ENCODE data around the gene SYNGR1. TPM values are rescaled to one million over a fixed set of nuclear protein-coding genes. Genes with fewer than 3 reads are reported as not detected.
"Not testable (repeated sequence)": the region's sequence is repeated elsewhere in the genome, so short reads cannot be mapped to it uniquely, and the experiment has no call there.

SYNGR1 gene
- total RNA-seq, 1 donor from 2014 or later: 10.8 TPM

DNA sequence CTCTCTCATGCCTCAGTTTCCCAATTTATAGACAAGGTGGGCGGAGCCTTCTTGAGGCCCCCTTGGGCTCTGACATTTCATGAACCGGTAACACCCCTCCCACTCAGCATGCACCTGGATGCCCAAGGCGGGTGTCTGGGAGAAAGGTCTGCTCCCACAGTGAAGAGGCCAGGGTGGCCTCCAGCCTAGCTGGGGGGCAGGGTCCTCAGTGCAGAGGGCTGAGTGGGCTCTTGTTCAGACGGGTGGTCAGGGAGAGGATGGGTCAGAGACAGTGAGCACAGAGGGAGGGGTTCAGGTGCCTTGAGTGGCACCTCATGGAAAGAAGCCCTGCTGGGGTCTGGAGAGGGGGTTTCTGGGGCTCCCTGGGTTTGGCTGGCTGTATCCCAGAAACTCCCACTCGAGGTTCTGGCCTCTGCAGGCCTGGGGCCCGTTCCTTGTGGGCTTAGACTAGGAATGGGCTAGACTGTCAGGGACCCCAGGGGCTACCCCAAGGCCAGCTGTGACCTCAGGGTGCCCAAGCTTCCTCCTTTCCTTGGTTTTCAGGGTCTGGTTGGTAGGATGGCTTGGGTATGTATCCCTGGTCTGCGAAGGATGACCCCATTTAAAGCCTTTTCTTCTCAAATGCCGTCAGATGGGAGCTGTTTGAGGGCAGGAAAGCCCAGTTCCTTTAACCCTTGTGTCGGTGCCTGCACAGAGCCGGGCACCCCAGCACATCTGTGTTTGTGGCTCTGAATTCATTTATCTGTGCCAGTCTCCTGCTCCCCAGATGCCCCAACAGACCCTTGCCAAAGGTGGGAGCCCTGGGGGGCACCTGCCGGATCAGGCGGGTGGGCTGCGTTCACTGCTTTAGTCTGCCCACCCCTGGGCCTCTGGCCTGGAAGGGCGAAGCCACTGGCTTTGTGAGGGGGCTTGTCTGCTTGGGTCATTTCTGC, 1.2 kb downstream of the SYNGR1 start:
- no peak for DNase-seq (ENCODE audit: low spot score)

DNA sequence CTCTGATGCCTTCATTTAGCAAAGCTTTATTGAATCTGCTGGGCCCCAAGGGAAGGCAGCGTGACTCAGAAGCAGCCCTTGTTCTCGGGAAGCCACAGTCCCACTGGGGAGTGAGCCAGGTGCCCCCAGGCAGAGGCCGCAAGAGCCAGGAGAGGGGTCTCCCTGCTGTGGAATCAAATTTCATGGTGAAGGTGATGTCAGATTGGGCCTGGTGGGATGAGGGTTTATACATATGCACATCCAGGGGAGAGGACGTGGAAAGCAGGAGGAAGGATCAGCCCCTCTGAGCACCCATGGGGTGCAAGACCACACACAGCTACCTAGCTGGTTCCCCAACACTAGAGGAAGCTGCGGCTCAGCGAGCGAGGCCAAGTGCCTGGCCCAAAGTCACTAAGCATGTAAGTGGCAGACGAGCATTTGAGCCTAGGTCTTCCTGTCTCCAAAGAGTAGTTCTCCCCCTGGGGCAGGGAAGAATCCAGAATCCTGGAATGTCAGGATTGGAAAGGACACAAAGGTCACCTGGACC, 2.0 kb downstream of the SYNGR1 start:
- DNase-seq (ENCODE audit: low spot score): no peak

DNA sequence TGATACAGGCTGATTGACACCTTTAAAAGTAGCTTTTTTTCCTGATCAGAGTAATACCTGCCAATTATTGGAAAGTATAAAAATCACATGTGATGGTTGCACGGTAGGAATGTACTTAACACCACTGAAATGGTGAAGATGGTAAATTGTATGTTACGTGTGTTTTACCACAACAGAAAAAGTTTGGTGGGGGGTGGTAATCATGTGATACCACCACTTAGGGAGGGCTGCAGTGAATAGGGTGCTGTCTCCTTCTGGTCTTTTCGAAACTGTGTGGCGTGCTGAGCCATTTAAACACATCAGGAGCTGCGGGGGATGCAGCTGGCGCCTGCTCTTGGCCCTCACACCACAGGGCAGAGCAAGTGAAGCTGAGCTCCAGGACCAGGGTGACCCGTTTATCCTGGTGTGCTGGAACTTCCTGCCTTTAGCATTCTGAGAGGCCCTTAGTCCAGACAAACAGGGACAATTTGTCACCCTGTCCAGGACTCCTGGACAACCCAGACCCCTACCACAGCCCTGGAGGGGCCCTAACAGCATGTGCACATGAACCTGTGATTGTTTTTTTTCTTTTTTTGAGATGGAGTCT, 2.6 kb downstream of the SYNGR1 start:
- no peak for DNase-seq (ENCODE audit: low spot score)

DNA sequence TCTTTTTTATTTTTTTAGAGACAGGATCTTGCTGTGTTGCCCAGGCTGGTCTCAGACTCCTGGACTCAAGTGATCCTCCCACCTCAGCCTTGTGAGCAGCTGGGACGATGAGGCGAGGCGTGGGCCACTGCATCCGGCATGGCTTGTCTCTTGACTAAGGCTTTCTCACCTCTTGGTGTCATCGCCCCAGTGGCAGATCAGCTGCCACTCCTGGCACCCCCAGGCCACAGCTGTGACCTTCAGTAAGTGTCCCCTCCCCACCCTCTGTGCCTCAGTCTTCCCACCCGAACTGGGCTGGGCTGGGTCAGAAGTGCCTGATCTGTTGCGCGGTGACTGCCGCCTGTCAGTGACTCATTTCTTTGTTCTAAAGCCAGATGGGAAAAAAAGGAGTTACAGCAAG, 3.6 kb downstream of the SYNGR1 start:
- no peak for DNase-seq (ENCODE audit: low spot score)

DNA sequence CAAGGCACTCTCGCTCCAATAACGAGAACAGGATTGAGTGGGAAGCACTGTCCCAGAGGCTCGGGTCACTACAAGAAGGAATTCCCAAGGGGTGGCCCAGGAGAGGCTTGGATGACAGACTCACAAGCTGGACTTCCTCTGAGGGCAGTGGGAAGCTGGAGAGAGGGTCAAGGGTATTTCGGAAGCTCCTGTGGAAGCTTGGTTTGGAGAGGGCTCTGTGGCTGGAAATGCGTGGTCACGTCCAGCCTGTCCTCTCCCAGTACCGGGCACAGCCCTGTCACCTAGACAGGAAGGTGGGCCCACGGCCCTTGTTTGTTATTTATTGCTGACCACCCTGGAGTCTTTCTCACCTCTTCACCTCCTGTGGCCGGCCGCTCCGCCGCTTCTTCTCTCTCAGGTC, 5.3 kb downstream of the SYNGR1 start:
- DNase-seq (ENCODE audit: low spot score): no peak

DNA sequence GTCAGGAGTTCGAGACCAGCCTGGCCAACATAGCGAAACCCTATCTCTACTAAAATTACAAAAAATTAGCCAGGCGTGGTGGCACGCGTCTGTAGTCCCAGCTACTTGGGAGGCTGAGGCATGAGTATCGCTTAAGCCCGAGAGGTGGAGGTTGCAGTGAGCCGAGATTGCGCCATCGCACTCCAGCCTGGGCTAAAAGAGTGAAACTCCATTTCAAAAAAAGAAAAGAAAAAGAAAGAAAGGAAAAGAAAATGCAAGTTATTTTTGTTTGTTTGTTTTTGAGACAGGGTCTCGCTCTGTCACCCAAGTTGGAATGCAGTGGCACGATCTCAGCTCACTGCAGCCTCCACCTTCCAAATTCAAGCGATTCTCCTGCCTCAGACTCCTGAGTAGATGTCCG, 6.0 kb downstream of the SYNGR1 start:
- not testable (repeated sequence) for DNase-seq (ENCODE audit: low spot score)

DNA sequence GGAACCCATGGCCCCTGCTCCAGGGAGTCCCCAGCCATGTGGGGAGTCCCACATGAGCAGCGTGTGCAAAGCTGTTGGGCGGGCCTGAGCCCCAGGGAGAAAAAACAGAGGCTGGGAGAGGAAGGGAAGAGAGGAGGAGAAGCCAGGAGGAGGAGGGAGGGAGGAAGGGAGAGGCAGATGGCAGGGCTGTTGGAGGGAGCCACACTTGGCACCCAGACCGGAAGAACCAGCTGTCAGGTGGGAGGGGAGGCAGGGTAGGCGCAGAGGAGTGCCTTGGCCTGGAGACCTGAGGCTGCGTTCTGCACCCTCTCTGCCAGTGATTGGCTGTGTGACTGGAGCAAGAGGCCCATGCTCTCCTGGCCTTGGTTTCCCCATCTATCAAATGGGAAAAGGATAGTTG, 6.7 kb downstream of the SYNGR1 start:
- no peak for DNase-seq (ENCODE audit: low spot score)

DNA sequence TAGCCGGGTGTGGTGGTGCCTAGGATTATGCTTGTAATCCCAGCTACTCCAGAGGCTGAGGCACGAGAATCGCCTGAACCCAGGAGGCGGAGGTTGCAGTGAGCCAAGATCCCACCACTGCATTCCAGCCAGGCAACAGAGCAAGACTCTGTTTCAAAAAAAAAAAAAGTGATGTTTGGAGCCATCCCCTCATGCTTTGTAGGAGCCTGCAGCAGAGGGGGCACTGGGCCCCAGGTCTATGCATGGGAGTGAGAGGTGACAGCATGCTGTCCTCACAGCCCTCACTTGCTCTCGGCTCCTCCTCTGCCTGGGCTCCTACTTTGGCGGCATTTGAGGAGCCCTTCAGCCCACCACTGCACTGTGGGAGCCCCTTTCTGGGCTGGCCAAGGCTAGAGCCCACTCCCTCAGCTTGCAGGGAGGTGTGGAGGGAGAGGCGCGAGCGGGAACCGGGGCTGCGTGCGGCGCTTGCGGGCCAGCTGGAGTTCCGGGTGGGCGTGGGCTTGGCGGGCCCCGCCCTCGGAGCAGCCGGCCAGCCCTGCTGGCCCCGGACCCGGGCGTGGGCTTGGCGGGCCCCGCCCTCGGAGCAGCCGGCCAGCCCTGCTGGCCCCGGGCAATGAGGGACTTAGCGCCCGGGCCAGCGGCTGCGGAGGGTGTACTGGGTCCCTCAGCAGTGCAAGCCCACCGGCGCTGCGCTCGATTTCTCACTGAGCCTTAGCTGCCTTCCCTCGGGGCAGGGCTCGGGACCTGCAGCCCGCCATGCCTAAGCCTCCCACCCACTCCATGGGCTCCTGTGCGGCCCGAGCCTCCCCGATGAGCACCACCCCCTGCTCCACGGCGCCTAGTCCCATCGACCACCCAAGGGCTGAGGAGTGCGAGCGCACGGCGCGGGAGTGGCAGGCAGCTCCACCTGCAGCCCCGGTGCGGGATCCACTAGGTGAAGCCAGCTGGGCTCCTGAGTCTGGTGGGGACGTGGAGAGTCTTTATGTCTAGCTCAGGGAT, 7.6 kb downstream of the SYNGR1 start:
- not testable (repeated sequence) for DNase-seq (ENCODE audit: low spot score)

DNA sequence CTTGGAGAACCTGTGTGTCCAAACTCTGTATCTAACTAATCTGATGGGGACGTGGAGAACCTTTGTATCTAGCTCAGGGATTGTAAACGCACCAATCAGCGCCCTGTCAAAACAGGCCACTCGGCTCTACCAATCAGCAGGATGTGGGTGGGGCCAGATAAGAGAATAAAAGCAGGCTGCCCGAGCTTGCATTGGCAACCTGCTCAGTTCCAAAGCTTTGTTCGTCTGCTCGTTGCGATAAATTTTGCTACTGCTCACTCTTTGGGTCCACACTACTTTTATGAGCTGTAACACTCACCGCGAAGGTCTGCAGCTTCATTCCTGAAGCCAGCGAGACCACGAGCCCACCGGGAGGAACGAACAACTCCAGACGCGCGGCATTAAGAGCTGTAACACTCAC, 8.4 kb downstream of the SYNGR1 start:
- DNase-seq (ENCODE audit: low spot score): not testable (repeated sequence)

DNA sequence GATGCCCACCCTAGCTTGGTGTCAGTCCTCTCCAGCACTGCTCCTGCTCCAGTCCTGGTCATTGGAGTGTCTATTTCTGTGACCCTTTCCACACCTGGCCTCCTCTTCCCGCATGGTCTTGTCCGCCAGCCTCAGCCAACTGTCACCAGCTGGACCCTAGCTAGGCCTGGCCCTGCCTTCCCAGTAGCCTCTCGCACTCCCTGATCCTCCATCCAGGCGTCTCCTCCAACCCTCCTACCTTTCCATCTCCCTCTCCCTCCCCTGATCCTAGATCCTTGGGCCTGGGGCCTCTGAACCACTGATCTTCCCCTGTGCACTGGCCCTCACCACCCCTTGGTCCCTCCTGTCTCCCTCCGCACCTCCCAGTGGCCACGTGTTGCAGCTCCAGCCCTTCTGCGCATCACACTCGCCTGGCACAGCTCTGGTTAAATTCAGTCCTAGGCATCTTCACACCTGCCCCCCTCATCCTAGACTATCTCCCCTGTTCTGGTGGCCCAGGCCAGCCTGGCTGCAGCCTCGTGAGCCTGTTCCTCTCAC, 9.9 kb downstream of the SYNGR1 start:
- no peak for DNase-seq (ENCODE audit: low spot score)

DNA sequence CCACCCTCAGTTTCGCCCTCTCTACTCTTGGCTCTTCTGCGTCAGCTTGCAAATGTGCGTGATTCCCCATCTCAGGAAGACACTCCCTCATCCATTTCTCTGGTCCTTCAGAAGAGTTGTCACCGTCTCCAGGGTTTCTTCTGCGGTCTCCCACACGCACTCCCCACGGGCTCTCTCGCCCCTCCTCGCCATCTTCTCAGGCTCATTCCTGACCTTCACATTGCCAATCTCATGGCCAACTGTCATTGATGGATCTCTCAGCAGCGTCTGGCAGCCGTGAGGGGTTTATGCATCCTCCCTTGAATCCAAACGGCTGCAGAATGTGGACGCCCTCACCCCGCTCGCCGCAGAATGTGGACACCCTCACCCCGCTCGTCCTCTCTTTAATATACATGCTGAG, 10.5 kb downstream of the SYNGR1 start:
- no peak for DNase-seq (ENCODE audit: low spot score)

DNA sequence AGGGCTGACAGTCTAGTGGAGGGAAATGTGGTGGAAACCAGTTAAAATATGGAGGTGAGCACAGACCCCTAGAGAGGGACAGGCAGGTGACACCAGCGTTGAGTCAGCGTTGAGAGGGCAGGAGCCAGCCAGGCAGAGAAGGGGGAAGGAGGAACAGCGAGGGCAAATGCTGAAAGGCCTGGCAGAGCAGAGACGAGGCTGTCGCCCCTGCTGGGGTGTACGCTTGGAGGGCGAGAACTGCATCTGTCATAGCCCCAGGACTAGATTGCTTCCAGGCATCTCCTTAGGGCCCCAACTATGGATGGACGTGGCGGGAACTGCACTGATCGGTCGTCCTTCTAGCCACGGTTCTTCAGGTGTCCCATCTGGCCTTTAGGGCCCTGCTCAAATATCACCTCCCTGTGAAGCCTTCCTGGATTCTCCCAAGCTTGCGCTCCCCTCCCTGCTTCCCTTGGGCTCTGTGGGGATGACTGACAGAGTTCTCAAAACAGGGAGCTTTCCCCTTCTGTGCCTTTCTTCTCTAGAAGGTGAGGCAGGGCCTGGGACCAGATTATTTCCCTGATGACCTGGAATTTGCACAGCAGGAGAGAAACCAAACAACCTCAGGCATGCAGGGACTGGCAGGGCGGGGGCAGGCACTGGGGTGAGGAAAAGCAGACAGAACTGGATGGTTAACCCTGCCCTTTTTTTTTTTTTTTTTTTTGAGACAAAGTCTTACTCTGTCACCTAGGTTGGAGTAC, 11.1 kb downstream of the SYNGR1 start:
- DNase-seq (ENCODE audit: low spot score): no peak

DNA sequence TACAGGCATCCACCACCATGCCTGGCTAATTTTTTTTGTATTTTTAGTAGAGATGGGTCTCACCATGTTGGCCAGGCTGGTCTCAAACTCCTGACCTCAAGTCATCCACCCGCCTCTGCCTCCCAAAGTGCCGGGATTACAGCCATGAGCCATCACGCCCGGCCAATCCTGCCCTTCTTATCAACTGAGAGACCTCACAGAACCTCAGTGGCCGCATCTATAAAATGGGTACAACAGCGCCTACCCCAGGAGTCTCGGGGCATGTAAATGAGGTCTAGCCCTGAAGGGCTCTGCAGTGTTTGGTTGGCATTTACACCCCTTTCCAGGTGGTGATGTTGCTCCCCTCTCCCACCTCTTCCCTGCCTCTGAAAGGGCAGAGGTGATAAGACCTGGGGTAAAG, 11.7 kb downstream of the SYNGR1 start:
- DNase-seq (ENCODE audit: low spot score): no peak

DNA sequence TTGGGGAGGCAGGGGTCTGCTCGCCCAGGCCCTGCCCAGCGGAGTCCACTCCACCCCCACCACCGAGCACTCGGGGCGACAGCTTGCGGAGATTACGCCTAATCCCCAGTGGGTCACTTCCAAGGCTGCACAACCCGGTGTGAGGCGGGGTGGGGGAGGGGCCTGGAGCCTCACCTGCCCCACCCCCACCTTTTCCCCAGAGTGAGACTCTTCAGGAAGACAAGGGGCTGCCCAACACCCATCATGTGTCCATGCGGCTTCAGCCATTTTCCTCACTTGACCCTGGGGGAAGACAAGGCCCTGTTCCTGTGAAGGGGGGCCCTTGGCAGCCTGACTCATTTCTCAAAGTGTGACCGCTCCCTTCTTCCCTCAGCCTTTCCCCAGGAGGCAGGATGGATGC, 12.5 kb downstream of the SYNGR1 start:
- no peak for DNase-seq (ENCODE audit: low spot score)

DNA sequence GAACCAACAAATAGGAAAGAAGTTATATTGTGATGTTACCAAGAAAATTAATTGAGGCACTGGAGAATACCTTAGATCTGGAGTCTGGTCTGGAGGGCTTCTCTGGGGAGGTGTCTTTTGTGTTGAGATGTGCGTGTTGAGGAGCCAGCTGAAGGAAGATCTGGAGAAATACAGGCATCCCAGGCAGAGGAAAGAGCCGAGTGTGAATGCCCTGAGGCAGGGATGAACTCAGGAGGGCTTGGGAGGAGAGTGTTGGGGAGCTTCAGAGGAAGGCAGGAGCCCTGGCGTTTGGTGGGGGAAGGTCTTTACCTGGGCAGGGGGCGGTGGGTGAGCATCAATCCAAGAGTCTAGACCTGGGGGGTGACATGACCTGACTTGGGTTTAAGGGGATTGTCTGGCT, 13.1 kb downstream of the SYNGR1 start:
- no peak for DNase-seq (ENCODE audit: low spot score)

DNA sequence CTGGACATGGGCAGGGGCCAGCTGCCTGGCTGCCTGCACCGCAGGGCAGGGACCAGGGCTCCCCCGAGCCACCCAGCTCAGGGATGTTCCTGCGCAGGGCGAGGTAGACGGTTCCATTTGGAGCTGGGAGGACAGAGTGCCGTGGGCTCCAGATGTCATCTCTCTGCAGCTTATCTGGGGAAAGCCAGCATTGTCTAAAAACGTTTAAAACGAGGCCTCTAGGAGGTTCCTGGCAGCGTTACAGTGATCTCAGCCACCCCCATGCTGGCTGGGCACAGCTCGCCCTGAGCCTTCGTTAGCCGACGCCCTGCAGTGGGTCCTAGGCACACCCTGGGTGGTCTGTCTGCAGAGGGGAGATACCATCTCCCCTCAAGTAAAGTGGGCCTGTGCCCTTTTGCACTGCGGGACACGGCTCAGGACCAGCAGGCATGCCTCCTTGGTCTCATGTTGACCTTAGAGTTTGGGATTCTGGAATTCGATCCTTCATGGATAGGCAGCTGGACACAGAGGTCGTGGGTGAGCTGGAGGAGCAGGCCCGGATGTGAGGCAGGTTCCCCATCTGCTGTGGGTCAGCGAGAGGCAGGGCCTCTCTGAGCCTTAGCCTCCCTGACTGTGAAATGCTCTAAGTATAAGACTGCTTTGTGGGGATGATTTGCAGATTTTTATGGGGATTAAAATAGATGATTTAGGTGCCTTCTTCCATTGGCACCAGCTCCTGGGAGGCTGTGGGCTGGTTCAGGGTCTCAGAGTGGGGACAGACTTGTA, 14.1 kb downstream of the SYNGR1 start:
- no peak for DNase-seq (ENCODE audit: low spot score)

DNA sequence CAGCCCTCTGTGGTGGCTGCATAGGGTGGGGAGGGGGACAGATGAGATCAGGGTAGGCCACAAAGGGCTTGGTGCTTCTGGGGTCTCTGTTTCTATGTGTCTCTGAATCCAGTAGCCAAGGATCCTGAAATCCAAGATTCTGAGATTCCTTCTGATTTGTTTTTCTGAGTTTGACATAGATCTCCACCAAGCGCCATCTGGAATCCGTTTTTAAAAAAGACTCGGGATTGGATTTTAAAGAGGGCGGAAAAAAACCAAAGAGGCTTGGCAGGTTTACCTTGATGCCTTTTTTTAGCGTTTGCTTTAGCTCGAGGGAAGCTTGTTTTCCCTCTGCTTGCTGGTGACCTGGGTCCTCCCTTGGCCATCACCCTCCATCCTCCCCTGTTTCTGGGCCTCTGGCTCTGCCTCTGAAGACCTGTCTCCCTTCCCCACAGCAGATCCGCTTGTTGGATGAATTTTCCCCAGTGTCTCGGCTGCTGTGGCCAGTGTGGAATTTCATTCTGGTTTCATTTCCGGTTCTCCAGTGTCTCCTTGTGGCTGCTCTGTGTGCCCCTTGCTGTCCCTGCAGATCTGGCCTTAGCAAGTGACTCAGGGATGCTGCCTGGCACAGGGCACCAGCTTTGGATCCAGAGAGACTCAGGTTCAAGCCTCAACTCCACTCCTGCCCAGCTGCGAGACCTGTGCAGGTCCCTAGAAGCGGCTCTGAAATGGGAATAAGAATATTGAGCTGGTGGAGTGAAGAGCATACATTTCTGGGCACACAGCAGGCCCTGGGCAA, 15.1 kb downstream of the SYNGR1 start:
- no peak for DNase-seq (ENCODE audit: low spot score)

DNA sequence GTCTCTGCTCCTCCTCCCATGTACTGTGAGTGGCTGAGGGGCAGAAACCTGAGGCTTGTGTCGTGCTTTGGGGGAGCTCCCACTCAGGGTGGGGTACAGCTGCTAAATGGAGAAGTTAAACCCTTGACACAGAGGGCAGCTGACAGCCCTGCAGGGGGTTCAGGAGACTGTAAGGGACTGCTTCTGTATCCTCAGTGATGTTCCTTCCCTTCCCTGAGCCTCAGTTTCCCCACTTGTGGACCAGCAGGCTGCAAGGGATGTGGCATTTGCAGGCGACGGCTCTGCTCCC, 15.6 kb downstream of the SYNGR1 start:
- DNase-seq (ENCODE audit: low spot score): no peak

DNA sequence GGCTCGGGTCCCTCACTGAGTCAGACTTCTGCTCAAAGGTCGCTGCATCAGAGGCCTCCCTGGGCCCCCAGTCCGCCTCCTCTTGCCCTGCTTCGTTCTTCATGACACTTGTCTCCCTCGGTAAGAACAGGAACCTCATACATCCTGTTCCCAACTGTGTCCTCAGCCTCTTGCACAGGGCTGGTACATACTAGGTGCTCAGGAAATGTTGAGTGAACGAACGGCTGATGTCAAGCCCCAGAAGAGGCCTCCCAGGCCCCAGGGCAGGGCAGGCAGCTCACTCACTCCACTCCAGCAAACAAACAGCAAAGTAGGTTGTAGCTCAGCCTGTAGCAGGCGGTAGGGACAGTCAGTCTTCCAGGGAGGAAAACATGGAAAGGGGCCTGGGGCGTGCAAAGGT, 17.2 kb downstream of the SYNGR1 start:
- no peak for DNase-seq (ENCODE audit: low spot score)

All from mesenteric fat pad (tissue), 1 donor.